ENCODE results near the gene PODXL. TPM values are rescaled to one million over a fixed set of nuclear protein-coding genes. Genes with fewer than 3 reads are reported as not detected.
A peak's percentile ranks its signal among the peaks of the same experiment; 100 is the strongest.

PODXL gene
- total RNA-seq (2022) (1.6 and 1.7 TPM in 2 replicates), Bru-seq, nascent RNA (percentile 15 among the genes with signal in this experiment), BruChase-seq, experiment 1, labeled RNA remaining after a 6-hour chase (percentile 16 among the genes with signal in this experiment), BruChase-seq, experiment 2, labeled RNA remaining after a 2-hour chase (percentile 15 among the genes with signal in this experiment)
- long read RNA-seq, partial matches to known transcripts = 0 of 2 reads
- long read RNA-seq, other reads (novel, unspliced or antisense) = 2 of 2 reads

DNA sequence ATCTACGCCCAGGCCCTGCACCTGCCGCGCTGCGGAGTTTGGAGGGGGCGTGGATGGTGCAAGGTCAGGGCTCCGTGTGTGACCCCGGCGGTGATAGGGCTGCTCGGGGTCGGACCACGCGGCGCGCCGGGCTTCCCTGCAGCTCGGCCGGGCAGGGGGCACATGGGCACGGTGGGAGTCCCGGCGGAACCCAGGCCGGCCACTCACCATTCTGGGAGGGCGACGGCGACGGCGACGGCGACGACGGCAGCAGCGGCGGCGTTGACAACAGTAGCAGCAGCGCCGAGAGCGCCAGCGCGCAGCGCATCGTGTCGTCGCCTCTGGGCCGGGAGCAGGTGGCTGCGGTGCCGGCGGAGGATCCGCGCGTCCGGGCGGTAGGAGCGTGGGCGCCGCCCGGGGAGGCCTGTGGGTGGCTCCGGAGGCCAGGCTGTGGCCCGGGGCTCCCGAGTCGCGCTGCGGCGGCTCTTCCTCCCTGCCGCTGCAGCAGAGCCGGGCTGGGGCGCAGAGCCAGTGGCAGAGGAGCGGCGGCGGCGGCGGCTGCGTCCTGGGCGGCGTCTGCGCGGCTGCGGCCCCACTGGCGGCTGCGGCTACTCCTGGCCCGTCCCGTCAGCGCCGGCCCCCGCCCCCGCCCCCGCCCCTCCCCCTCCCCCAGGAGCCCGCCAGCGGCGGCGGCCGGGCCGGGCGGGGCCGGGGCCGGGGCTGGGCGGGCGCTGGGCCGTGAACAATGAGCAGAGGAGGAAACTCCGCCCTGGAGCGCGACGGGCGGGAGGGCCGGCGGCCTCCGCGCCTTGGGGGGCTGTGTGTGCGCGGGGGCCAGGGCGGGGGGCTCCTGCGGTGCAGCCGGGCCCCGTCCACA, at the start of gene PODXL:
Gene PODXL, minus strand, starts transcription at position 576 of the 856 bp plus-strand sequence. Its CDS starts 269 bp downstream, at position 307.
- peak within 1 kb of the TSS; percentile 67 for H3K4me3 Mint-ChIP-seq (ENCODE audit: unreplicated experiment)
- H3K4me1 Mint-ChIP-seq (ENCODE audit: insufficient read depth, unreplicated experiment) = no peaks in the 10 kb centered on the region
- peaks cover 21% of the 10 kb centered on the region for H3K27me3 Mint-ChIP-seq (ENCODE audit: insufficient read depth, unreplicated experiment)
- TF ChIP-seq, protein P1, sequence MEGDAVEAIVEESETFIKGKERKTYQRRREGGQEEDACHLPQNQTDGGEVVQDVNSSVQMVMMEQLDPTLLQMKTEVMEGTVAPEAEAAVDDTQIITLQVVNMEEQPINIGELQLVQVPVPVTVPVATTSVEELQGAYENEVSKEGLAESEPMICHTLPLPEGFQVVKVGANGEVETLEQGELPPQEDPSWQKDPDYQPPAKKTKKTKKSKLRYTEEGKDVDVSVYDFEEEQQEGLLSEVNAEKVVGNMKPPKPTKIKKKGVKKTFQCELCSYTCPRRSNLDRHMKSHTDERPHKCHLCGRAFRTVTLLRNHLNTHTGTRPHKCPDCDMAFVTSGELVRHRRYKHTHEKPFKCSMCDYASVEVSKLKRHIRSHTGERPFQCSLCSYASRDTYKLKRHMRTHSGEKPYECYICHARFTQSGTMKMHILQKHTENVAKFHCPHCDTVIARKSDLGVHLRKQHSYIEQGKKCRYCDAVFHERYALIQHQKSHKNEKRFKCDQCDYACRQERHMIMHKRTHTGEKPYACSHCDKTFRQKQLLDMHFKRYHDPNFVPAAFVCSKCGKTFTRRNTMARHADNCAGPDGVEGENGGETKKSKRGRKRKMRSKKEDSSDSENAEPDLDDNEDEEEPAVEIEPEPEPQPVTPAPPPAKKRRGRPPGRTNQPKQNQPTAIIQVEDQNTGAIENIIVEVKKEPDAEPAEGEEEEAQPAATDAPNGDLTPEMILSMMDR (IDR thresholded peaks at IDR 0.05; ENCODE audit: unreplicated experiment) = no peak
- no TSS peak for BruUV-seq (replicated peaks)
- peak; percentile 46 for DNase-seq (ENCODE audit: unreplicated experiment)
- CTCF ChIA-PET = no interaction called here
- no peak within 1 kb of the TSS for H3K27ac Mint-ChIP-seq (ENCODE audit: low read depth, unreplicated experiment)
- POLR2A ChIA-PET = interaction anchor here (0.7 kb wide), 1 partner anchor 44 kb away, joined by 4 read pairs; no protein-coding TSS in a partner anchor
- H3K36me3 Mint-ChIP-seq (ENCODE audit: insufficient read depth, unreplicated experiment) = no peaks in the 10 kb centered on the region
- no peaks in the 10 kb centered on the region for H3K9me3 Mint-ChIP-seq (ENCODE audit: unreplicated experiment)
- intact Hi-C loops (cut with micrococcal nuclease) = no loop called here

DNA sequence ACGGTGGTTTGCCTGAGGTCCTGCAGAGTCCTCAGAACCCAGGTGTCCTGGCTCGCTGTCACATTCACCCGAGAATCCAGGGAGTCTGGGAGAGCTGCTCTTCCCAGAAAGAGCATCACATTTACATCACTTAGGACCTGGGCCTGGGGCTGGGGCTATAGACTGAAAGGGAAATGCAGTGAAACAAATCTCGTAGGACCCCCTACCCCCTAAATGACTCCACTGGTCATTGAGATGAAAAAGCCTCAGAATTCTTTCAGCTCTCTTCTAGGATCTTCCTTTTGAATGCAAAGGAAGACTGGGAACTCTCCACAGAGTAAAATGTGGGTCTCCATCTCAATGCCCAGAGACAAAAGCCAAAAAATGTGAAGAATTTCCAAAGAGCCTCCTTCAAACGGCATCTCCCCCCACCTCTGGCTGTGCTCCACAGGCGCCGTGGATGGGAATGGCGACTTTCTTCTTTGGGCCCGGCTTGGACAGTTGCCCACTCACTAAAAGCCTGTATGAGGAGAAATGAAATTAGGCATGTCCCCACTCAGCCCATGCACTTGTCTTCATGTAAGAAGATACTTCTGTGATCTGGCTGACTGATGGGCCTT, 49.0 kb upstream of the PODXL start:
- Mint-ChIP-seq H3K4me1 (ENCODE audit: insufficient read depth, unreplicated experiment) (peaks cover 11% of the 10 kb centered on the region), H3K27ac (ENCODE audit: low read depth, unreplicated experiment) (no peak overlapping the region), H3K27me3 (ENCODE audit: insufficient read depth, unreplicated experiment) (no peaks in the 10 kb centered on the region), H3K36me3 (ENCODE audit: insufficient read depth, unreplicated experiment) (no peaks in the 10 kb centered on the region), H3K9me3 (ENCODE audit: unreplicated experiment) (no peaks in the 10 kb centered on the region), H3K4me3 (ENCODE audit: unreplicated experiment) (no peak overlapping the region)
- no TSS peak for BruUV-seq (replicated peaks)
- ChIA-PET POLR2A (no interaction called here), CTCF (no interaction called here)
- no peak for DNase-seq (ENCODE audit: unreplicated experiment)
- intact Hi-C loops (cut with micrococcal nuclease) = no loop called here
- TF ChIP-seq, protein P1 (IDR thresholded peaks at IDR 0.05; ENCODE audit: unreplicated experiment) = no peak

DNA sequence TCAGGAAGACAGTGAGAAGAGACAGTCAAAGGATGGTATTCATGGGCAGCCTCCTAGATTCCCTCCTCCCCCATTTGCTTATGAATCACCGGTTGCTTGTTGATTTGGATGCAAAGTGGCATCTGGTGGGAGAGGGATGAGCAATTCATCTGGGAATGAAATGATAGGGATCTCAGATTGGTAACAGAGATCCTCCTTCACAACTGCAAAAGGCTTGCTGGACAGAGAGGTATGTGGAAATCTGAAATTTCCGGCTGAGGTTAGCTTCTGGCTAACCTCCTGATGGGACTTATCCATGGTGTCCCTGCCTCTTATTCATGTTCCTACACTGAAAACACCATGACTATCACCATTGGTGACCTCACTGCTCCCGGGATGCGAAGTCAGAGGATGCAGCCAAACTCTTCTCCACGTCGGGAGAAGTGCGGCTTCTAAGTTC, 48.4 kb upstream of the PODXL start:
- Mint-ChIP-seq H3K36me3 (ENCODE audit: insufficient read depth, unreplicated experiment) (no peaks in the 10 kb centered on the region), H3K4me3 (ENCODE audit: unreplicated experiment) (no peak overlapping the region), H3K27me3 (ENCODE audit: insufficient read depth, unreplicated experiment) (no peaks in the 10 kb centered on the region), H3K27ac (ENCODE audit: low read depth, unreplicated experiment) (no peak overlapping the region), H3K9me3 (ENCODE audit: unreplicated experiment) (no peaks in the 10 kb centered on the region), H3K4me1 (ENCODE audit: insufficient read depth, unreplicated experiment) (peaks cover 11% of the 10 kb centered on the region)
- POLR2A ChIA-PET = no interaction called here
- CTCF ChIA-PET = no interaction called here
- intact Hi-C loops (cut with micrococcal nuclease) = no loop called here
- TF ChIP-seq, protein P1 (IDR thresholded peaks at IDR 0.05; ENCODE audit: unreplicated experiment) = no peak
- no TSS peak for BruUV-seq (replicated peaks)
- DNase-seq (ENCODE audit: unreplicated experiment) = peak; percentile 69

DNA sequence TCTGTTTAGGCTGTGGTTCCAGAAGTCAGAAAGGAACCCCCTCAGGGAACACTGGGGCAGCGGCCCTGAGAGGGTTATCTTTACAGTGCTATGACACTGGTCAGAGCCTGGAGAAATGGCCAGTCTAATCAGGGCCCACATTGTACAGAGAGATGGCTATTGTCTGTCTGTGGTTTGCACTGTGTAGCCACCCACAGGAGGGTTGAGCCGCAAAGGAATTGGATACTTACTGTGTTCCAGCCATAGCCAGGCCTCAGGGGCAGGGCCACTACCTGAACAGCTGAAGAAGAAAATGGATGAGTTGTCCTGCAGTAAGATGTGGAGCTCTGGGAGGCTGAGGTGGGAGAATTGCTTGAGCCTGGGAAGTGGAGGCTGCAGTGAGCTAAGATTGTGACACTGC, 47.5 kb upstream of the PODXL start:
- peaks cover 11% of the 10 kb centered on the region for H3K4me1 Mint-ChIP-seq (ENCODE audit: insufficient read depth, unreplicated experiment)
- intact Hi-C loops (cut with micrococcal nuclease) = no loop called here
- H3K27ac Mint-ChIP-seq (ENCODE audit: low read depth, unreplicated experiment) = no peak overlapping the region
- CTCF ChIA-PET = no interaction called here
- no peak for DNase-seq (ENCODE audit: unreplicated experiment)
- H3K4me3 Mint-ChIP-seq (ENCODE audit: unreplicated experiment) = no peak overlapping the region
- no peaks in the 10 kb centered on the region for H3K36me3 Mint-ChIP-seq (ENCODE audit: insufficient read depth, unreplicated experiment)
- POLR2A ChIA-PET = no interaction called here
- TF ChIP-seq, protein P1 (IDR thresholded peaks at IDR 0.05; ENCODE audit: unreplicated experiment) = no peak
- H3K27me3 Mint-ChIP-seq (ENCODE audit: insufficient read depth, unreplicated experiment) = no peaks in the 10 kb centered on the region
- no TSS peak for BruUV-seq (replicated peaks)
- H3K9me3 Mint-ChIP-seq (ENCODE audit: unreplicated experiment) = no peaks in the 10 kb centered on the region

Data from MCF 10A (cell line).